Stomach (tissue), 4 donors: ENCODE results near the gene C11orf21.

ENCODE experiments used
- EP300 ChIP-seq: sonication (generic); formaldehyde crosslinking; IDR thresholded peaks from one replicate; pipeline ENCODE4 v1.6.1; 2017; ENCODE audit warnings: antibody characterized with exemption
- TF ChIP-seq, protein P1 (sequence below), 7 experiments: fragments of 450-650 bp in 4 of 7; fragments of 200-600 bp in 3 of 7; sonication (generic) in 3 of 7; IDR thresholded peaks; one replicate each; pipeline ENCODE4 v1.5.1; 2016 to 2019; ENCODE audit warnings: antibody characterized with exemption in 7 of 7, control low read depth in 2 of 7, mild to moderate bottlenecking in 1 of 7

GRCh38 chr11:2318707-2319106, 17.0 kb upstream of the C11orf21 start:
- TF ChIP-seq, protein P1, sequence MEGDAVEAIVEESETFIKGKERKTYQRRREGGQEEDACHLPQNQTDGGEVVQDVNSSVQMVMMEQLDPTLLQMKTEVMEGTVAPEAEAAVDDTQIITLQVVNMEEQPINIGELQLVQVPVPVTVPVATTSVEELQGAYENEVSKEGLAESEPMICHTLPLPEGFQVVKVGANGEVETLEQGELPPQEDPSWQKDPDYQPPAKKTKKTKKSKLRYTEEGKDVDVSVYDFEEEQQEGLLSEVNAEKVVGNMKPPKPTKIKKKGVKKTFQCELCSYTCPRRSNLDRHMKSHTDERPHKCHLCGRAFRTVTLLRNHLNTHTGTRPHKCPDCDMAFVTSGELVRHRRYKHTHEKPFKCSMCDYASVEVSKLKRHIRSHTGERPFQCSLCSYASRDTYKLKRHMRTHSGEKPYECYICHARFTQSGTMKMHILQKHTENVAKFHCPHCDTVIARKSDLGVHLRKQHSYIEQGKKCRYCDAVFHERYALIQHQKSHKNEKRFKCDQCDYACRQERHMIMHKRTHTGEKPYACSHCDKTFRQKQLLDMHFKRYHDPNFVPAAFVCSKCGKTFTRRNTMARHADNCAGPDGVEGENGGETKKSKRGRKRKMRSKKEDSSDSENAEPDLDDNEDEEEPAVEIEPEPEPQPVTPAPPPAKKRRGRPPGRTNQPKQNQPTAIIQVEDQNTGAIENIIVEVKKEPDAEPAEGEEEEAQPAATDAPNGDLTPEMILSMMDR (IDR thresholded peaks at IDR 0.05) = no peak
- TF ChIP-seq EP300 = no peak
